Fibroblast of lung (primary cell): ENCODE measurements around the gene SDK1. TPM values are rescaled to one million over a fixed set of nuclear protein-coding genes. Genes with fewer than 3 reads are reported as not detected.

Source experiments
- DNase-seq, 2 donors: peaks; one replicate each; pipeline versions ENCODE4 v3.0.0 to v3.0.0-alpha.2; 2010; ENCODE audit warnings: low read depth in 2 of 2
- H2AFZ ChIP-seq: 2 replicates; pipeline ENCODE4 v1.5.1; 2012; ENCODE audit warnings: low read length, control low read depth, inconsistent platforms
- H3K27ac ChIP-seq: 2 replicates; pipeline ENCODE4 v1.5.1; 2011; ENCODE audit warnings: low read length, control low read depth; ENCODE audit not compliant: insufficient read depth
- H3K27me3 ChIP-seq: 2 replicates; pipeline ENCODE4 v1.5.1; 2011; ENCODE audit warnings: mild to moderate bottlenecking, low read length; ENCODE audit not compliant: control insufficient read depth, insufficient read depth
- H3K36me3 ChIP-seq: 2 replicates; pipeline ENCODE4 v1.5.1; 2011; ENCODE audit warnings: low read length; ENCODE audit not compliant: control insufficient read depth, insufficient read depth
- H3K4me1 ChIP-seq: 2 replicates; pipeline ENCODE4 v1.5.1; 2011; ENCODE audit warnings: low read length; ENCODE audit not compliant: control insufficient read depth, insufficient read depth; ENCODE audit errors: extremely low read depth
- H3K4me2 ChIP-seq: 2 replicates; pipeline ENCODE4 v1.5.1; 2011; ENCODE audit warnings: low read length, control low read depth; ENCODE audit not compliant: insufficient read depth; ENCODE audit errors: extremely low read depth
- H3K4me3 ChIP-seq, 4 experiments: fragments of 200-600 bp in 1 of 4; sonication (generic) in 1 of 4; replicated peaks in 1 of 4; 2 replicates each; pipeline ENCODE4 v1.5.1; 2011 to 2016; ENCODE audit warnings: low read length in 4 of 4, low read depth in 3 of 4, mild to moderate bottlenecking in 3 of 4, control low read depth in 2 of 4, inconsistent platforms in 1 of 4, mixed read lengths in 1 of 4; ENCODE audit not compliant: insufficient read depth in 1 of 4; ENCODE audit errors: control extremely low read depth in 1 of 4
- H3K79me2 ChIP-seq: 2 replicates; pipeline ENCODE4 v1.5.1; 2012; ENCODE audit warnings: mild to moderate bottlenecking, low read length, inconsistent platforms; ENCODE audit not compliant: control insufficient read depth, insufficient read depth
- H3K9ac ChIP-seq: 2 replicates; pipeline ENCODE4 v1.5.1; 2011; ENCODE audit warnings: mild to moderate bottlenecking, low read length, control low read depth; ENCODE audit not compliant: insufficient read depth
- H3K9me3 ChIP-seq: 2 replicates; pipeline ENCODE4 v1.5.1; 2012; ENCODE audit warnings: low read depth, low read length; ENCODE audit not compliant: control insufficient read depth, insufficient read depth
- H4K20me1 ChIP-seq: 2 replicates; pipeline ENCODE4 v1.5.1; 2011; ENCODE audit warnings: low read length; ENCODE audit not compliant: control insufficient read depth, insufficient read depth; ENCODE audit errors: extremely low read depth
- EZH2 ChIP-seq: IDR thresholded peaks from 2 replicates; pipeline ENCODE4 v1.5.1; 2012; ENCODE audit warnings: low read length, control low read depth, mild to moderate bottlenecking; ENCODE audit errors: missing control alignments
- polyA plus RNA-seq, 2 donors: library from polyadenylated mRNA; depleted of rRNA in 1 of 2; stranded (reverse) in 1 of 2; unstranded in 1 of 2; fragments of >200 nt; gene quantifications; 2 replicates each; pipeline ENCODE4 v1.2.1, GENCODE V29; 2011 to 2012; ENCODE audit warnings: missing spikeins in 1 of 2
- total RNA-seq: library from RNA; depleted of rRNA; stranded (reverse); fragments of >200 nt; gene quantifications from 2 replicates; pipeline ENCODE4 v1.2.1, GENCODE V29; 2014
- TF ChIP-seq, protein P1 (sequence below), 2 donors: IDR thresholded peaks in 1 of 2; conservative IDR thresholded peaks in 1 of 2; 1 replicate in 1 of 2; 2 replicates in 1 of 2; pipeline ENCODE4 v1.5.1; 2011 to 2012; ENCODE audit warnings: low read length in 2 of 2, control low read depth in 1 of 2, inconsistent platforms in 1 of 2, low read depth in 1 of 2, mild to moderate bottlenecking in 1 of 2

SDK1 gene
- total and polyA plus RNA-seq, 2 donors (not counting 1 experiment from before 2014, with no cell fraction given), result 1.0 to 8.6 TPM

DNA sequence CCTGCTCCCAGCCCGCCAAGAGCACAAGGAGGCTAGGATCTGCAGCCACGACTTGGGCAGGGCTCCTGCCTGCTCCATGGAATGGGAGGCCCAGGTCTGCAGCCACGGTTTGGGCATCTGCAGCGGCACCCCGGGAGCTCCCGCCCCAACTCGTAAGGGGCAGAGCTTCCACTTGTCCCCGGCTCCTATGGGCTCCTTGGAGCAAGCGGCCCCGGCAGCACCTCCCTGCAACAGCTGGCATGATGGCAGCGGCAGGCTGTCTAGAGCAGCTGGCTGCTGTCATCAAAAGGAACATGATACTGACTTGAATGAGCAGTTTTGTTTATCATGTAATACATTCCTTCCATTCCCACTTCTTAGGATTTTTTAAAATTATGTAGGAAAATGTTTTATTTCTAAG lies 697.0 kb downstream of the SDK1 start:
- Histone ChIP-seq H3K4me1 (no peaks in the 10 kb centered on the region), H3K27me3 (no peaks in the 10 kb centered on the region), H3K79me2 (no peaks in the 10 kb centered on the region), H3K4me2 (no peak overlapping the region), H3K9me3 (no peaks in the 10 kb centered on the region), H2AFZ (no peak overlapping the region), H3K36me3 (no peaks in the 10 kb centered on the region), H3K9ac (no peak overlapping the region), H4K20me1 (no peaks in the 10 kb centered on the region), H3K27ac (no peak overlapping the region), H3K4me3 (no peak overlapping the region)
- DNase-seq, result peak in 1 of 2 donors; percentile 79
- no peak for TF ChIP-seq EZH2
- TF ChIP-seq, protein P1, sequence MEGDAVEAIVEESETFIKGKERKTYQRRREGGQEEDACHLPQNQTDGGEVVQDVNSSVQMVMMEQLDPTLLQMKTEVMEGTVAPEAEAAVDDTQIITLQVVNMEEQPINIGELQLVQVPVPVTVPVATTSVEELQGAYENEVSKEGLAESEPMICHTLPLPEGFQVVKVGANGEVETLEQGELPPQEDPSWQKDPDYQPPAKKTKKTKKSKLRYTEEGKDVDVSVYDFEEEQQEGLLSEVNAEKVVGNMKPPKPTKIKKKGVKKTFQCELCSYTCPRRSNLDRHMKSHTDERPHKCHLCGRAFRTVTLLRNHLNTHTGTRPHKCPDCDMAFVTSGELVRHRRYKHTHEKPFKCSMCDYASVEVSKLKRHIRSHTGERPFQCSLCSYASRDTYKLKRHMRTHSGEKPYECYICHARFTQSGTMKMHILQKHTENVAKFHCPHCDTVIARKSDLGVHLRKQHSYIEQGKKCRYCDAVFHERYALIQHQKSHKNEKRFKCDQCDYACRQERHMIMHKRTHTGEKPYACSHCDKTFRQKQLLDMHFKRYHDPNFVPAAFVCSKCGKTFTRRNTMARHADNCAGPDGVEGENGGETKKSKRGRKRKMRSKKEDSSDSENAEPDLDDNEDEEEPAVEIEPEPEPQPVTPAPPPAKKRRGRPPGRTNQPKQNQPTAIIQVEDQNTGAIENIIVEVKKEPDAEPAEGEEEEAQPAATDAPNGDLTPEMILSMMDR (conservative IDR thresholded peaks at IDR 0.05 in 1 of 2, IDR thresholded peaks at IDR 0.05 in 1 of 2; ENCODE audit: low read depth in 1 of 2, low read length in 2 of 2), result no peak

GRCh38 chr7:4000139-4000538 lies 699.1 kb downstream of the SDK1 start:
- Histone ChIP-seq H3K4me2 (no peak overlapping the region), H3K9ac (no peak overlapping the region), H3K4me1 (no peaks in the 10 kb centered on the region), H3K27ac (no peak overlapping the region), H3K36me3 (no peaks in the 10 kb centered on the region), H4K20me1 (no peaks in the 10 kb centered on the region), H3K79me2 (no peaks in the 10 kb centered on the region), H2AFZ (no peak overlapping the region), H3K4me3 (no peak overlapping the region), H3K9me3 (no peaks in the 10 kb centered on the region), H3K27me3 (no peaks in the 10 kb centered on the region)
- no peak for DNase-seq
- TF ChIP-seq, protein P1 (conservative IDR thresholded peaks at IDR 0.05 in 1 of 2, IDR thresholded peaks at IDR 0.05 in 1 of 2; ENCODE audit: low read depth in 1 of 2, low read length in 2 of 2), result no peak
- no peak for TF ChIP-seq EZH2

GRCh38 chr7:4000934-4001333 lies 699.9 kb downstream of the SDK1 start:
- H3K4me2 ChIP-seq, result no peak overlapping the region
- H3K79me2 ChIP-seq, result no peaks in the 10 kb centered on the region
- no peak overlapping the region for H3K27ac ChIP-seq
- H3K36me3 ChIP-seq, result no peaks in the 10 kb centered on the region
- no peaks in the 10 kb centered on the region for H3K4me1 ChIP-seq
- H3K27me3 ChIP-seq, result no peaks in the 10 kb centered on the region
- no peaks in the 10 kb centered on the region for H3K9me3 ChIP-seq
- no peak overlapping the region for H3K9ac ChIP-seq
- DNase-seq, result no peak
- H2AFZ ChIP-seq, result no peak overlapping the region
- H4K20me1 ChIP-seq, result no peaks in the 10 kb centered on the region
- no peak for TF ChIP-seq EZH2
- no peak overlapping the region for H3K4me3 ChIP-seq
